ENCODE data around the gene NCAPG. TPM values are rescaled to one million over a fixed set of nuclear protein-coding genes. Genes with fewer than 3 reads are reported as not detected.
A peak's percentile ranks its signal among the peaks of the same experiment; 100 is the strongest.

Gene NCAPG, protein sequence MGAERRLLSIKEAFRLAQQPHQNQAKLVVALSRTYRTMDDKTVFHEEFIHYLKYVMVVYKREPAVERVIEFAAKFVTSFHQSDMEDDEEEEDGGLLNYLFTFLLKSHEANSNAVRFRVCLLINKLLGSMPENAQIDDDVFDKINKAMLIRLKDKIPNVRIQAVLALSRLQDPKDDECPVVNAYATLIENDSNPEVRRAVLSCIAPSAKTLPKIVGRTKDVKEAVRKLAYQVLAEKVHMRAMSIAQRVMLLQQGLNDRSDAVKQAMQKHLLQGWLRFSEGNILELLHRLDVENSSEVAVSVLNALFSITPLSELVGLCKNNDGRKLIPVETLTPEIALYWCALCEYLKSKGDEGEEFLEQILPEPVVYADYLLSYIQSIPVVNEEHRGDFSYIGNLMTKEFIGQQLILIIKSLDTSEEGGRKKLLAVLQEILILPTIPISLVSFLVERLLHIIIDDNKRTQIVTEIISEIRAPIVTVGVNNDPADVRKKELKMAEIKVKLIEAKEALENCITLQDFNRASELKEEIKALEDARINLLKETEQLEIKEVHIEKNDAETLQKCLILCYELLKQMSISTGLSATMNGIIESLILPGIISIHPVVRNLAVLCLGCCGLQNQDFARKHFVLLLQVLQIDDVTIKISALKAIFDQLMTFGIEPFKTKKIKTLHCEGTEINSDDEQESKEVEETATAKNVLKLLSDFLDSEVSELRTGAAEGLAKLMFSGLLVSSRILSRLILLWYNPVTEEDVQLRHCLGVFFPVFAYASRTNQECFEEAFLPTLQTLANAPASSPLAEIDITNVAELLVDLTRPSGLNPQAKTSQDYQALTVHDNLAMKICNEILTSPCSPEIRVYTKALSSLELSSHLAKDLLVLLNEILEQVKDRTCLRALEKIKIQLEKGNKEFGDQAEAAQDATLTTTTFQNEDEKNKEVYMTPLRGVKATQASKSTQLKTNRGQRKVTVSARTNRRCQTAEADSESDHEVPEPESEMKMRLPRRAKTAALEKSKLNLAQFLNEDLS
- 1.6 TPM for total RNA-seq

DNA sequence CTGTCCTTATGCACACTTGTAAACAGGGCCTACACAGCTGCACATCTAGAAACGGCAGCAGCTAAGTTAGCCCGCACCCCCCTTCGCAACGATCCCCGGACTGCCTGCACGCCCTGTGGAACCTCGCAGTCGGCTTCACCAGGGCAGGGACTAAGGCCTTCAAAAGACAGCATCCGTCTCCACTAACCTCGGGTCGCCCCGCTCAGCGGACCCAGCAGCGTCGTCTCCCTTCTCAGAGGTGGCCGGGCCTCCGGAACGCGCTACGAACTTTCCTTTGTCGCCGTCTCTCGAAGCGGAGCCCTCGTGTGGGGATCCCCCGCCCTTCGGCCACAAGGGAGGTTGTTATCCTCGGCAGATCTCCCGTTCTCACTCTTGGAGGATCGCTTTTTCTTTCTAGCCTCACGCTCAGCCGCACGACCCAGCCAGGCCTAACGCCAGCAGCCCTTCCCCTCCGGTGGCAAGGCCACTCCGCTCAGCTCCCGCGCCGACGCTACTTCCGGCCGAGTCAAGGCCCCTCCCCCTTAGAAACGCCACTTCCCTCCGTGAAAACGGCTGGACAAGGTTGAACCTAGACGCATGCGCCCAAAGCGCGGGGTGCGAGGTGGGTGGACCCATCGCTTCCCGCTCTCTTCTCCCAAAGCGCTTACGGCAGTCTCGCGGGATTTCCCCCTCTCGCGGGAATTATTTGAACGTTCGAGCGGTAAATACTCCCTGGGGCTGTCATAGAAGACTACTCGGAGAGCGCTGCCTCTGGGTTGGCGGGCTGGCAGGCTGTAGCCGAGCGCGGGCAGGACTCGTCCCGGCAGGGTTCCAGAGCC, at the start of gene NCAPG, which contains the start of gene DCAF16:
Gene NCAPG (plus strand): TSS at position 720 of the 818 bp plus-strand sequence. CDS start 99 bp downstream, outside the sequence.
Gene DCAF16 (minus strand): TSS at position 498 of the 818 bp plus-strand sequence. CDS start 6,616 bp downstream, outside the sequence.
- DNase-seq (ENCODE audit: low read depth in 2 of 3, low spot score in 2 of 3): peak; percentile 99 to 100 (median 99)

DNA sequence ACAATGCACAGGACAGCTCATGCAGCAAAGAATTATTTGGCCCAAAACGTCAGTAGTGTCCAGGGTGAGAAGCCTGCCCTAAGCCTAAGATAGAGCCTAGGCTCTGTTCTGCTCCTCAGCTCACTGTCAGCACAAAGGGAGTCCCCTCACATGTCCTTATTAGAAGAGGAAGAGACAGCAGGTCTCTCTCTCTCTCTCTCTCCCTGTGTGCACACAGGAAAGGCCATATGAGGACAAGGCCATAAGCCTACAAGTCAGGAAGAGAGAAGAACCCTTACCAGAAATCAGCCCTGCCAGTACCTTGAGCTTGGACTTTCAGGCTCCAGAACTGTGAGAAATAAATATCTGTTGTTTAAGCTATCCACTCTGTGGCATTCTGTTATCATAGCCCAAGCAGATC, 49.7 kb upstream of the NCAPG start:
- DNase-seq (ENCODE audit: low read depth in 2 of 3, low spot score in 2 of 3): no peak

DNA sequence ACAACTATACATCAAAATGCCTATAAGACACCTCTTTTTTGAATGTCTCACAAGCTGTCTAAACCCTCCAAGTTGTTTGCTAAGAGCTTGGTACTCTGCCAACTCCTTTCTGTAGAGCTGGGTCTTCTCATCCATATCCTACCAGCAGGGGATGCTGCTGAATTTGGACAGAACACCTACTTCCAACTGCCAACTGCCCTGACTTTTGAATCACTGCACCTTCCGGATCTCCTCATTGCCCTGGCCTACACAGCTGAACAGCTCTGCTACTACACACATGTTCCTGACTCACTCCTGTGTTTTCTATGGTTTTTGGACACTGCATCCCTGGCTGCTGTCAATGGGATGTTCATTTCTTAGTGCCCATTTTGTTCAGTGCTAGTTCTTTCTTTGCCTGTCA, 48.1 kb upstream of the NCAPG start:
- DNase-seq (ENCODE audit: low read depth in 2 of 3, low spot score in 2 of 3): peak in 2 of 3 donors; percentile 23 to 47

DNA sequence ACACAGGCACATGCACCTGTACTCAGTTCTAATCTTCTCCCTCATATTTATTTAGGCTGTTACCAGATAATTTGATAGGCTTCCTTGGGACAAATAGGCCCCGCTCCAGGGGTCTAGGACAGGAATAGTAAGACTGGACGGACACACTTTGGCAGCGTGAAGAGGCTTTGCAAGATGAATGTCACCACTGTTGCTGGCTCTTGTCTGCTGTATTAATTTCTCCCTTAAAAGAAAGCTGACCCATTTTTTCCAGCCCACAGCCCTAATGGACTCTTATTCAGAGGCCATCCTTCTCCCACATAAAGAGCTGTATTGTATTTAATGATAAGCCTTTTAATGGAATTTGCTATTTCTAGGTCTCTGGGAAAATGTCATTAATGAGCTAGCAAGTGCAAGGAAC, 47.4 kb upstream of the NCAPG start:
- DNase-seq (ENCODE audit: low read depth in 2 of 3, low spot score in 2 of 3): no peak

DNA sequence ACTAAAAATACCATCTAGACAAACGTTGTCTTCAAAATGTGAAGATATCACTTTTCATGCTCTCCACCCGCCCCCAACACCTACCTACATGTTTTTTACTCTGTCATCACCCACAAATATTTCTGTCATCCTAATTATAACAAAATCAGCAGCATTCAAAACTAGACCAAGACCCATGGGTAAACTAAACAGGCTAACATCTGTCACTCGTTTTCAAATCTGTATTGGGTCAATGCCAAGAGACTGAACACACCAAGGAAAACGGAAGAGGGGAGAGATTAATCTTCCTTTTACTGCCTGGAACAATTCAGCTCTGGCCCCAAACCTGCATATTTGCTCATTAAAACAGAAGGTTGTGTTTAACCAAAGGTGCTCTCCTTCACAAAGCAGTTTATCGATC, 46.8 kb upstream of the NCAPG start:
- no peak for DNase-seq (ENCODE audit: low read depth in 2 of 3, low spot score in 2 of 3)

DNA sequence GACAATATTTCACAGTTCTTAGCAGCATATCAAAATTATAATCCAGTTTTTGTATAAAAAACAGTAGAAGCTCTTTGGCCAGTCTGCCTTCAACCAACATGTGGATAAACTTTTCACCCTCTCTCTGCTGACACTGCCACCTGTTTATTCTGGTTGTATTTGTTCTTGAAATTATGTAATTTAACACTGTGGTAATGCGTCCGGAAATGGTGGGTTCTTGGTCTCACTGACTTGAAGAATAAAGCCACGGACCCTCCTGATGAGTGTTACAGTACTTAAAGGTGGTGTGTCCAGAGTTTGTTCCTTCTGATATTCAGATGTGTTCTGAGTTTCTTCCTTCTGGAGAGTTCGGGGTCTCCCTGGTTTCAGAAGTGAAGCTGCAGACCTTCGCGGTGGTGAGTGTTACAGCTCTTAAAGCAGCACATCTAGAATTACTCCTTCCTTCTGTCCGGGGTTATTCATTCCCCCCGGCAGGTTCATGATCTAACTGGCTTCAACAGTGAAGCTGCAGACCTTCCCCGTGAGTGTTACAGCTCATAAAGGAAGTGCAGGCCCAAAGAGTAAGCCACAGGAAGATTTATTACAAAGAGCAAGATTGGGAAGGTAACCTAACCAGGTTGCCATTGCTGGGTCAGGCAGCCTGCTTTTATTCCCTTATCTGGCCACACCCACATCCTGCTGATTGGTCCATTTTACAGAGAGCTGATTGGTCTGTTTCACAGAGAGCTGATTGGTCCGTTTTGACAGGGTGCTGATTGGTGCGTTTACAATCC, 45.1 kb upstream of the NCAPG start:
- DNase-seq (ENCODE audit: low read depth in 2 of 3, low spot score in 2 of 3): peak in 2 of 3 donors; percentile 29 to 72

DNA sequence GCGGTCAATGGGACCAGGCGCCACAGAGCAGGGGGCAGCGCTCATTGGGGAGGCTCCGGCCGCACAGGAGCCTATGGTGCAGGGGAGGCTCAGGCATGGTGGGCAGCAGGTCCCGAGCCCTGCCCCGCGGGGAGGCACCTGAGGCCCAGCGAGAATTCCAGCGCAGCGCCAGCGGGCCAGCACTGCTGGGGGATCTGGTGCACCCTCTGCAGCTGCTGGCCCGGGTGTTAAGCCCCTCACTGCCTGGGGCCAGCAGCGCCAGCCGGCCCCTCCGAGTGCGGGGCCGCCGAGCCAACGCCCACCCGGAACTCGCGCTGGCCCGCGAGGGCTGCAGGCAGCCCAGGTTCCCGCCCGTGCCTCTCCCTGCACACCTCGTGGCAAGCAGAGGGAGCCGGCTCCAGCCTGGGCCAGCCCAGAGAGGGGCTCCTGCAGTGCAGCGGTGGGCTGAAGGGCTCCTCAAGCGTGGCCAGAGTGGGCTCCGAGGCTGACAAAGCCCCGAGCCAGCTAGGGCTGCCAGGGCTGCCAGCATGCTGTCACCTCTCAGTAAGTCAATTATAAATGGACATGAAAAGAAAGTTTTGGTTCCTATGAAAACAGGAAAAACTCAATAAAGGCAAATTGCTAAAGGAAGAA, 43.8 kb upstream of the NCAPG start:
- no peak for DNase-seq (ENCODE audit: low read depth in 2 of 3, low spot score in 2 of 3)

DNA sequence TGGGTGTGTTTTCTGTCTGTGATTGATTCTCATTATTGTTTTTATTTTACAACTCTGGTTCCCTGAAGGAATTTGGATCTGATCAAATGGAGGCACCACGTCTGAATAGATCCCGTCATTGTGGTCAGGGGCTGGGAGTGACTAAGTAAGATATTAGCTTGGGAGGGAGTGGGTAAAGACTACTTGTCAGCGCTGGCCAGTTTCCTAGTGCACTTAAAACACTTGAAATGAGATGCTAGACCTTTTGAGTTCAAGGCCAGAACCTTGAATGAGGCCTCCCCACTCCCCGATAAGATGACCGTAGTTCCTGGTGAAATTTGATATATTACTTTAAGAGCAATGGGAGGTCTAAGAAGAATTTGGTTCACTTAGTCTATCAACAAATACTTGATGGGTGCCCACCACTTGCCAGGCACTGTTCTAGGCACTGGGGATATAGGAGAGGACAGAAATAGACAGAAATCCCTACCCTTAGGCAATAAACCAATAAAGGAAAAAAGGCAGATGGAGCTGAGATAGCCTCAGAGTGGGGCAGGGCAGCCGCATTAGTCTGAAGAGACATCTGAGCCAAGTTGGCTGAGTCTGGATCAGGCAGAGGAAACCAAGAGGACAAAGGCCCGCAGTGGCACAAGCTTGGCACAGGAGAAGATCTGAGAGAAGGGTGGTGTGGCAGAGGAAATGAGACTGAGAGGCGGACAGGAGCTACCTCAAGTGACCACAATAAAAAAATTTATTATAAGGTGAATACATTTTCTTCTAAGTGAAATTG, 41.2 kb upstream of the NCAPG start:
- no peak for DNase-seq (ENCODE audit: low read depth in 2 of 3, low spot score in 2 of 3)

DNA sequence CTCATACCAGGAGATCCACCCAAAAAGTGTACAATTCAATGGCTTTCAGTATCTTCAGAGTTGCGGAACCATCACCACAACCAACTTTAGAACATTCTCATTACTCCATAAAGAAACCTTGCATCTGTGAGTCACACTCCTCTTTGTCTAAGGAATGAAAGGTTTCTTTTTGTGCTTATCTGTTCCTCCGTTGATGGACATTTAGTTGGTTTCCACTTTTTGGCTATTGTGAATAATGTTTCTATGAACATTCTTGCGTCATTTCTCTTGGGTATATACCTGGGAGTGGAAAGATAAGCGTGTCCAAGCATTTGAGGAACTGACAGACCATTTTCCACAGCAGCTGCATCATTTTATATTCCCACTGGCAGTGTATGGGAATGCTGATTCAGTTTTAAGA, 39.9 kb upstream of the NCAPG start:
- no peak for DNase-seq (ENCODE audit: low read depth in 2 of 3, low spot score in 2 of 3)

DNA sequence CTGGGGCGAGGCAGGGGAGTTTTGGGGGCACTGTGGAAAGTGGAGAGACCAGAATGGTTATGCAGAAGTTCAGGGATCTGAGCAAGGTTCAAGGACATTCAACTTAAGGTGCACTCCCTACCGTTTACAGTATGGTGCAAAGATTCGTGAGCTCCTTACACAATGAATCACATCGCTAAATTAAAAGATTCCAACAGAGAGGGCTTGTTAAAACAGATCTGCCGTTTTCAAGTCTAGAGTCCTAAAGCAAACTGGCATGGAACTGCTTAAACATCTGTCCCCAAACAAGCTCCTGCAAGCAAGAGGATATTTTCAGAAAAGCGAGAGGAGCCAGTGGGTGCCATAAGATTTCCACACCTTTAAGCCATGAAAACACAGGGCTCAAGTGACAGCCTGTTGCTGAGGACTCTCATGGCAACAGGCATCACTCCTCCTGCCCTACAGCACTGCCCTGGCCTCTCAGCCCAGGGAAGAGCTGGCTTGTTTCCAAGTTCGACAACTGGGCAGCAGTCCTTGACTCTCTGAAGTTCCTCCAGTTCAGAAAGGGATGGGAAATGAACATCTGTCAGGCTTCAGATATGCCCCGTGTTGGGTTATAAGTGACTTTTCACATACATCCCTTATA, 39.4 kb upstream of the NCAPG start:
- DNase-seq (ENCODE audit: low read depth in 2 of 3, low spot score in 2 of 3): no peak

DNA sequence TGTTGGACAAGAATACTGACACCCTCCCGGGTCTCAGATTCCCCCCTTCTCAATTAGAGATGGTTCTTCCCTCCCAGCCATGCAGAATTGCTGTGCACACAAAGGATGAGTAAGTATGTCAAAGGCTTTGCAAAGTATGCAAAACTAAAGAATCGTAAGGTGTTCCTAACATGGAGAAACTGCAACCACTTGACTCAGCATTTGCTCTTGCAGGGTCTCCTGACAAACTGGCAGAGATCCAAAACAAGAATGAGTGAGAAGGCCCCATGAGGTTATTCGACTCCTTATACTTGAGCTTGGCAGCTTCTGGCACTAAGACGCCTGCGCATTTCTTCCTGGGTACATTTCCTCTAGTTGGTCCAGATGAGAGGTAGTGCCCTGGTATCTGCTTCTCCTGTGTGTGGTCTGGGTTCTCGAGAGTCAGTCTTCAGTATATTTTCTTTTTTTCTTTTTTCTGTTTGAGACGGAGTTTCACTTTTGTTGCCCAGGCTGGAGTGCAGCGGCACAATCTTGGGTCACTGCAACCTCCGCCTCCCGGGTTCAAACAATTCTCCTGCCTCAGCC, 37.6 kb upstream of the NCAPG start:
- peak in 2 of 3 donors; percentile 35 to 68 for DNase-seq (ENCODE audit: low read depth in 2 of 3, low spot score in 2 of 3)

DNA sequence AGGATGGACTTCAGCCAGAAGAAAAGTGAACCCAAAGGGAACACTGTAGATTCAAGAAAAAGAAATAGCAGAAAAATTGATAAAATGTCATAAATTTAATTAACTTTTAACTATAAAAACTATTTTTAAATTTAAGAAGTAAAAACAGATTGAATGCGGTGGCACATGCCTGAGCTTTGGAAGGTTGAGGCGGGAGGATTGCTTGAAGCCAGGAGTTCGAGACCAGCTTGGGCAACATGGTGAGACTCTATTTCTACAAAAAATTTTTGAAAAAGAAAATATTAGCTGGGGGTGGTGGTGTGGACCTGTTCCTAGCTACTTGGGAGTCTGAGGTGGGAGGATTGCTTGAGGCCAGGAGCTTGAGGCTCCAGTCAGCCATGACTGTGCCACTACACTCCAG, 32.3 kb upstream of the NCAPG start:
- DNase-seq (ENCODE audit: low read depth in 2 of 3, low spot score in 2 of 3): no peak

DNA sequence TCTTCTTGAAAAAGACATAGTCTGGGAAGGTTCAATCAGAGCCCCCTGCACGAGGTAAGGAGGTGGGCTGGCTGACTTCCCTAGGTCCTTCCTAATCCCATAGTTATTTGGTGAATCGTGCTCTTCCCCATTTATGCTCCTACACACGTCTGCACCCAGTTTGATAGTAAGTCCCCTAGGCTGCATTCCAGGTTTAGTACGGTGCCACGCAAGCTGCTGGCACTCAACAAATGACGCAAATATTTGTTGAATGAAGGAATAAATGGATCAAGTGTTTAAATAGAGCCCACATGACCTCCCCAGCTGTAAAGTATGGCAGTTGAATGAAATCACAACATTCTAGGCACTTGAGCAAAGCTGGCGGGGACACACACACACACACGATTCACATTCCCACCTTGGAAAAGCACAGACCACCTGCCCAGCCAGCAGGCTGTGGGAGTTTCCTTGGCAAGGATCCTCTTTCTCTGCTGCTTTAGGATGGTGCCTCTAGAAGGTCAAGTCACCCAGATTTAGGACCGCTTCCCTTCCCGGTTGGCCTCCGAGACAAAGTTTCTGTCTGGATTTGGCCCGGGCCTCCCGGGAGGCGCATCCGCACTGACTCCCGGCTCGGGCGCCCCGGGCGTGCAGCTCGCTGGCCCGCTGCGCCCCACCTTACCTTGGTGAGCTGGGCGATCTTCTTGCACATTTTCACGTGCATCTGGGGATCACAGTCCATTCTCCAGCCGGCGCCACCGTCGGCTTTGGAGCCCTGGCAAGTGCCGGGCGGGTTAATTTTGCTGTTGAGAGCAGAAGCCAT, 30.1 kb upstream of the NCAPG start:
- DNase-seq (ENCODE audit: low read depth in 2 of 3, low spot score in 2 of 3): no peak

DNA sequence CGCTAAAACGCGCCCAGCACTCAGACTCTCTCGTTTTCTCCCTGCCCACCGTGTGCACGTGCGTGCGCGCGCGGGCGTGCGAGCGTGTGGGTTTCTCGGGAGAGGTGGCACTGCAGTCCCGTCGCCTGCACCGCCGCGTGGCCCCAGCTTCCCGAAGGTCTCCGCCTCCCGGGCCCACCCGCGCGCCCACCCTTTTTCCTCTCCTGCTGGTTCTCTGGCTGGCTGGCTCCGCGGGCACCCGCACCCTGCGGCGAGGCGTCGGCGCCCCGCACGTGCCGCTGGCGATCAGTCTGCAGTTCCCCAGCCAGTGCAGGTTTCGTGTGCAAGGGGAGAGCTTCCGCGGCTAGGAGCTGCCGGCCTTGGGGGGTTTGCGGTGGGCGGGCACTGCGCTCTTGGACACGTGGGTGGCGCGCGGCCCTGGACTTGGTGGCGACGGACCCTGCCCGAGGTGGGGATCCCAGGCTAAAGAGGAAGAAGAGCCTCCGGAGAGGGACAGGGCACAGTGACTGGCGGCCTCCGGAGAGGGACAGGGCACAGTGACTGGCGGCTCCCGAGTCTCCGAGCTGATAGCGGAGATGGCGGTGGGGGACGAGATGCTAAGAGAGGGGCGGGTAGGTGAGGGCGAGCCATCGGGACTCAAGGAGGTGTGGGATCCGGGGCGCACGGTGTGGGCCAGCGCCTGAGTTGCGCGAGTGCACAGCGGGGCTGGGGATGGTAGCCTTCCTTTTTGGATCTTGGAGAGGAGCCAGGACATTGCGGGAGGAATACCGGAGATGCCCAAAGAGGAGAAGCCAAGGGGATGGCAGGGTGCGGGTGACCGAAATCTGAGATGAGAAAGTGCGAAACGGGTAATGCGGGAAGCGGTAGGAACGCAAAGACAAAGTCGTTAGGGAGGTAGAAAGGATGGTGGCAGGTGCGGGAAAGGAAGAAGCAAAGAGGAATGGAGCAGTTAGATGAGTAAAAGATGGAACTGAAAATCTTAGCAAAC, 29.2 kb upstream of the NCAPG start, which contains the start of gene FAM184B:
Gene FAM184B (minus strand): TSS at position 322 of the 988 bp plus-strand sequence. CDS start 322 bp downstream, outside the sequence.
- DNase-seq (ENCODE audit: low read depth in 2 of 3, low spot score in 2 of 3): peak in 2 of 3 donors; percentile 32 to 45

DNA sequence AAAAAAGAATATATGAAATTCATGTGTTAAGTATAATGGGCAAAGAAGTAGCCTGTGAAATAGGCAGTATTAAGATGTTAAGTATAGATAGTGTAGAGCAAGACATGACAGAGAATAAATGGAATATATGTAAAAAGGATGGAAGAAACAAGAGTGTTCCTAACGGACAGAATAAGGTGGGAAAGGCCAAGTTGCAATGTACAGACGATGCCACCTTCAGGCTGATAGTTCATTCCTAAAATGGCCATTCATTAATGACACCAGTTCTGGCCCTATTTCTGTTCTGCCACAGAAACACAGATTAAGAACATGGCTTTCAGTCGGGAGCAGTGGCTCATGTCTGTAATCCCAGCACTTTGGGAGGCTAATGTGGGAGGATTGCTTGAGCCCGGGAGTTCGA, 24.9 kb upstream of the NCAPG start:
- DNase-seq (ENCODE audit: low read depth in 2 of 3, low spot score in 2 of 3): no peak
